IMR-90 (cell line): ENCODE results near the gene GPR158. TPM values are rescaled to one million over a fixed set of nuclear protein-coding genes. Genes with fewer than 3 reads are reported as not detected.

ENCODE experiments used
- ATAC-seq: fragments of 200-7000 bp; cut with Tn5 transposase; 2 replicates; pipeline ENCODE4 v1.9.1; 2020; ENCODE audit warnings: low read depth, mild to moderate bottlenecking, moderate library complexity
- BruUV-seq: library from RNA; stranded (reverse); fragments of 400-500 nt; replicated peaks from 2 replicates; lab custom pipeline; 2021; lab: Mats Ljungman, UMichigan
- CTCF ChIA-PET: fragments of 300-600 bp; formaldehyde crosslinking; extraction: SDS; loops from one replicate; lab custom pipeline; 2021; ENCODE audit warnings: antibody characterized with exemption; lab: Yijun Ruan, JAX
- POLR2A ChIA-PET: fragments of 300-600 bp; sonication (Branson Sonifier 250); formaldehyde crosslinking; loops from one replicate; lab custom pipeline; 2022; ENCODE audit warnings: antibody characterized with exemption; ENCODE audit not compliant: unreplicated experiment; lab: Charles Lee
- DNase-seq: peaks from one replicate; pipeline ENCODE4 v3.0.0; 2013
- H2AFZ ChIP-seq: replicated peaks from 2 replicates; pipeline ENCODE3; 2013; ENCODE audit warnings: low read length, mild to moderate bottlenecking; ENCODE audit not compliant: poor library complexity
- H2AK5ac ChIP-seq: 2 replicates; pipeline ENCODE4 v1.6.1; 2013; ENCODE audit warnings: low read depth, low read length, inconsistent platforms
- H2AK9ac ChIP-seq: replicated peaks from 2 replicates; pipeline ENCODE3; 2013; ENCODE audit warnings: mild to moderate bottlenecking, low read depth, low read length, moderate library complexity; ENCODE audit not compliant: poor library complexity
- H2BK120ac ChIP-seq: 2 replicates; pipeline ENCODE4 v1.6.1; 2013; ENCODE audit warnings: low read depth, low read length, inconsistent platforms
- H2BK15ac ChIP-seq: 3 replicates; pipeline ENCODE4 v1.6.1; 2013; ENCODE audit warnings: low read depth, low read length, inconsistent platforms
- H2BK20ac ChIP-seq: 2 replicates; pipeline ENCODE4 v1.6.1; 2013; ENCODE audit warnings: low read depth, mild to moderate bottlenecking, inconsistent platforms, low read length, moderate library complexity
- H2BK5ac ChIP-seq: 2 replicates; pipeline ENCODE4 v1.6.1; 2013; ENCODE audit warnings: mild to moderate bottlenecking, low read depth, low read length, inconsistent platforms; ENCODE audit not compliant: poor library complexity, severe bottlenecking
- H3K14ac ChIP-seq: replicated peaks from 2 replicates; pipeline ENCODE4 v1.6.1; 2013; ENCODE audit warnings: low read depth, low read length, inconsistent platforms
- H3K18ac ChIP-seq: 2 replicates; pipeline ENCODE4 v1.6.1; 2013; ENCODE audit warnings: low read depth, low read length, control low read depth
- H3K23ac ChIP-seq: 2 replicates; pipeline ENCODE4 v1.6.1; 2013; ENCODE audit warnings: low read depth, low read length, inconsistent platforms
- H3K27ac ChIP-seq: 2 replicates; pipeline ENCODE4 v1.5.1; 2013; ENCODE audit warnings: mild to moderate bottlenecking, control low read depth, low read length; ENCODE audit not compliant: insufficient read depth
- H3K27me3 ChIP-seq: 2 replicates; pipeline ENCODE4 v1.6.1; 2013; ENCODE audit warnings: low read length; ENCODE audit not compliant: control insufficient read depth, insufficient read depth
- H3K36me3 ChIP-seq: 2 replicates; pipeline ENCODE4 v1.6.1; 2013; ENCODE audit warnings: low read length, mixed read lengths; ENCODE audit not compliant: control insufficient read depth, insufficient read depth
- H3K4ac ChIP-seq: 2 replicates; pipeline ENCODE4 v1.6.1; 2013; ENCODE audit warnings: low read depth, low read length, inconsistent platforms
- H3K4me1 ChIP-seq: 2 replicates; pipeline ENCODE4 v1.6.1; 2013; ENCODE audit warnings: low read length, mixed read lengths; ENCODE audit not compliant: control insufficient read depth, insufficient read depth
- H3K4me2 ChIP-seq: 2 replicates; pipeline ENCODE4 v1.6.1; 2013; ENCODE audit warnings: low read depth, mild to moderate bottlenecking, control low read depth, low read length, moderate library complexity
- H3K4me3 ChIP-seq: 2 replicates; pipeline ENCODE4 v1.5.1; 2013; ENCODE audit warnings: low read depth, mild to moderate bottlenecking, control low read depth, low read length, moderate library complexity; ENCODE audit not compliant: insufficient read depth
- H3K56ac ChIP-seq: 2 replicates; pipeline ENCODE4 v1.6.1; 2013; ENCODE audit warnings: low read length, inconsistent platforms; ENCODE audit not compliant: insufficient read depth; ENCODE audit errors: extremely low read depth
- H3K79me1 ChIP-seq, 2 experiments: 2 replicates each; pipeline ENCODE4 v1.6.1; 2013; ENCODE audit warnings: low read length in 2 of 2, inconsistent platforms in 1 of 2, low read depth in 1 of 2
- H3K9ac ChIP-seq: 2 replicates; pipeline ENCODE4 v1.6.1; 2013; ENCODE audit warnings: low read depth, low read length, control low read depth
- H3K9me1 ChIP-seq: 2 replicates; pipeline ENCODE4 v1.6.1; 2013; ENCODE audit warnings: low read length, inconsistent platforms; ENCODE audit not compliant: insufficient read depth
- H3K9me3 ChIP-seq: 2 replicates; pipeline ENCODE4 v1.6.1; 2013; ENCODE audit warnings: low read length; ENCODE audit not compliant: control insufficient read depth, insufficient read depth
- H4K20me1 ChIP-seq: 2 replicates; pipeline ENCODE4 v1.6.1; 2013; ENCODE audit warnings: low read length, inconsistent platforms; ENCODE audit not compliant: insufficient read depth
- H4K5ac ChIP-seq: 2 replicates; pipeline ENCODE4 v1.6.1; 2013; ENCODE audit warnings: mild to moderate bottlenecking, low read depth, low read length, control low read depth
- H4K8ac ChIP-seq, 2 experiments: 2 replicates each; pipeline ENCODE4 v1.6.1; 2013; ENCODE audit warnings: low read depth in 2 of 2, low read length in 2 of 2, control low read depth in 1 of 2, inconsistent platforms in 1 of 2
- H4K91ac ChIP-seq: 2 replicates; pipeline ENCODE4 v1.6.1; 2013; ENCODE audit warnings: low read depth, low read length, inconsistent platforms; ENCODE audit not compliant: insufficient read depth
- BHLHE40 ChIP-seq: fragments of 150-350 bp; IDR thresholded peaks from 2 replicates; pipeline ENCODE4 v1.6.1; 2016; ENCODE audit warnings: mild to moderate bottlenecking, low read depth, low read length
- CEBPB ChIP-seq: IDR thresholded peaks from 2 replicates; pipeline ENCODE4 v1.6.1; 2012; ENCODE audit warnings: low read depth, low read length, improper control_type of control experiment
- CHD1 ChIP-seq: IDR thresholded peaks from 2 replicates; pipeline ENCODE4 v1.6.1; 2012; ENCODE audit warnings: low read depth, low read length, improper control_type of control experiment
- CTCF ChIP-seq: conservative IDR thresholded peaks from 2 replicates; pipeline ENCODE4 v1.5.1; 2012; ENCODE audit warnings: mild to moderate bottlenecking, low read depth, low read length, improper control_type of control experiment
- ELK1 ChIP-seq: fragments of 150-350 bp; IDR thresholded peaks from 2 replicates; pipeline ENCODE4 v1.6.1; 2016; ENCODE audit warnings: low read depth, mild to moderate bottlenecking, low read length, moderate library complexity, borderline replicate concordance
- FOS ChIP-seq: fragments of 150-350 bp; IDR thresholded peaks from 2 replicates; pipeline ENCODE4 v1.6.1; 2016; ENCODE audit warnings: low read depth, low read length
- MAFK ChIP-seq: IDR thresholded peaks from 2 replicates; pipeline ENCODE4 v1.6.1; 2012; ENCODE audit warnings: low read depth, low read length, improper control_type of control experiment
- MAZ ChIP-seq: IDR thresholded peaks from 2 replicates; pipeline ENCODE4 v1.6.1; 2012; ENCODE audit warnings: low read depth, mild to moderate bottlenecking, low read length, improper control_type of control experiment, moderate library complexity, borderline replicate concordance
- MXI1 ChIP-seq: IDR thresholded peaks from 2 replicates; pipeline ENCODE4 v1.6.1; 2012; ENCODE audit warnings: low read depth, mild to moderate bottlenecking, low read length, moderate library complexity, borderline replicate concordance
- NFE2L2 ChIP-seq: fragments of 150-350 bp; IDR thresholded peaks from 2 replicates; pipeline ENCODE4 v1.6.1; 2016; ENCODE audit warnings: low read depth, mild to moderate bottlenecking, low read length
- POLR2A ChIP-seq: IDR thresholded peaks from 2 replicates; pipeline ENCODE4 v1.6.1; 2012; ENCODE audit warnings: mild to moderate bottlenecking, low read depth, low read length
- RAD21 ChIP-seq: IDR thresholded peaks from 2 replicates; pipeline ENCODE4 v1.6.1; 2012; ENCODE audit warnings: low read length, improper control_type of control experiment
- RCOR1 ChIP-seq: IDR thresholded peaks from 2 replicates; pipeline ENCODE4 v1.6.1; 2012; ENCODE audit warnings: mild to moderate bottlenecking, low read length, improper control_type of control experiment; ENCODE audit not compliant: insufficient replicate concordance
- RFX5 ChIP-seq: IDR thresholded peaks from 2 replicates; pipeline ENCODE4 v1.8.0; 2012; ENCODE audit warnings: low read depth, mild to moderate bottlenecking, low read length, moderate library complexity
- SMC3 ChIP-seq: fragments of 150-350 bp; IDR thresholded peaks from 2 replicates; pipeline ENCODE4 v1.6.1; 2016; ENCODE audit warnings: low read depth, mild to moderate bottlenecking, antibody characterized with exemption, low read length, moderate library complexity
- USF2 ChIP-seq: fragments of 150-350 bp; IDR thresholded peaks from 2 replicates; pipeline ENCODE4 v1.6.1; 2017; ENCODE audit warnings: mild to moderate bottlenecking, antibody characterized with exemption, low read length, low read depth
- WGBS, 2 experiments: methylation state at CpG; one replicate each; pipeline versions ENCODE4 v1.1.5 to v1.1.7; 2013; ENCODE audit warnings: missing lambda C conversion rate in 2 of 2; ENCODE audit not compliant: insufficient read length in 1 of 2; ENCODE audit errors: extremely low coverage in 2 of 2; 5-methylcytosine and 5-hydroxymethylcytosine counted together
- dilution Hi-C: fragments of 300-500 bp; cut with HindIII; formaldehyde crosslinking; loops from one replicate; pipeline ENCODE4 v1.14.3; 2018; ENCODE audit warnings: low sequenced_read_pairs; ENCODE audit not compliant: unreplicated experiment
- in situ Hi-C: fragments of 300-500 bp; cut with MboI; formaldehyde crosslinking; loops from 3 replicates; pipeline ENCODE4 v1.14.3; 2019; ENCODE audit warnings: low sequenced_read_pairs, inconsistent platforms, mixed read lengths
- intact Hi-C: fragments of 100-400 bp; cut with micrococcal nuclease; formaldehyde crosslinking; loops from 2 replicates; pipeline ENCODE4 v1.10.0; 2022
- polyA plus RNA-seq, 3 experiments: library from polyadenylated mRNA; depleted of rRNA; stranded (reverse); fragments of >200 nt; gene quantifications; 2 replicates each; pipeline ENCODE4 v1.2.3, GENCODE V29; 2012; ENCODE audit warnings: low replicate concordance in 1 of 3
- total RNA-seq: library from RNA; depleted of rRNA; stranded (reverse); fragments of >200 nt; gene quantifications from 2 replicates; pipeline ENCODE4 v1.2.3, GENCODE V29; 2012

GPR158 gene
- total and polyA plus RNA-seq, 2 of the 4 experiments (the other 2 are of a cell fraction) = not detected

GRCh38 chr10:25405871-25406270 is 231.1 kb downstream of the GPR158 start:
- ATAC-seq = no peak
- no CpG with 5 or more reads among the region's 1 CpG for WGBS, 2 experiments
- Histone ChIP-seq H4K8ac (no peak overlapping the region), H3K56ac (no peak overlapping the region), H2AK9ac (no peak overlapping the region), H2BK20ac (no peak overlapping the region), H3K14ac (no peak overlapping the region), H3K36me3 (no peaks in the 10 kb centered on the region), H2BK120ac (no peak overlapping the region), H2BK5ac (no peak overlapping the region), H3K4me1 (no peaks in the 10 kb centered on the region), H3K9ac (no peak overlapping the region), H3K18ac (no peak overlapping the region), H3K9me3 (peaks cover 8% of the 10 kb centered on the region), H2BK15ac (no peak overlapping the region), H3K4me3 (no peak overlapping the region), H4K20me1 (no peaks in the 10 kb centered on the region), H4K5ac (no peak overlapping the region), H2AK5ac (no peak overlapping the region), H4K91ac (no peak overlapping the region), H2AFZ (no peak overlapping the region), H3K9me1 (no peaks in the 10 kb centered on the region), H3K4ac (no peak overlapping the region), H3K23ac (no peak overlapping the region), H3K27ac (no peak overlapping the region), H3K4me2 (no peak overlapping the region), H3K79me1 (no peaks in the 10 kb centered on the region), H3K27me3 (no peaks in the 10 kb centered on the region)
- in situ Hi-C loops (no loop called here), dilution Hi-C loops (no loop called here), intact Hi-C loops (no loop called here)
- no TSS peak for BruUV-seq
- no peak for DNase-seq
- POLR2A ChIA-PET = no interaction called here
- CTCF ChIA-PET = no interaction called here
- TF ChIP-seq CEBPB (no peak), SMC3 (no peak), NFE2L2 (no peak), CTCF (no peak), RCOR1 (no peak), MAFK (no peak), MAZ (no peak), BHLHE40 (no peak), MXI1 (no peak), USF2 (no peak), FOS (no peak), ELK1 (no peak), RFX5 (no peak), CHD1 (no peak), POLR2A (no peak), RAD21 (no peak)
